ENCODE data around the gene PIH1D1. TPM values are rescaled to one million over a fixed set of nuclear protein-coding genes. Genes with fewer than 3 reads are reported as not detected.

PIH1D1 gene
- total RNA-seq, 1 donor from 2014 or later, result 84.5 TPM

DNA sequence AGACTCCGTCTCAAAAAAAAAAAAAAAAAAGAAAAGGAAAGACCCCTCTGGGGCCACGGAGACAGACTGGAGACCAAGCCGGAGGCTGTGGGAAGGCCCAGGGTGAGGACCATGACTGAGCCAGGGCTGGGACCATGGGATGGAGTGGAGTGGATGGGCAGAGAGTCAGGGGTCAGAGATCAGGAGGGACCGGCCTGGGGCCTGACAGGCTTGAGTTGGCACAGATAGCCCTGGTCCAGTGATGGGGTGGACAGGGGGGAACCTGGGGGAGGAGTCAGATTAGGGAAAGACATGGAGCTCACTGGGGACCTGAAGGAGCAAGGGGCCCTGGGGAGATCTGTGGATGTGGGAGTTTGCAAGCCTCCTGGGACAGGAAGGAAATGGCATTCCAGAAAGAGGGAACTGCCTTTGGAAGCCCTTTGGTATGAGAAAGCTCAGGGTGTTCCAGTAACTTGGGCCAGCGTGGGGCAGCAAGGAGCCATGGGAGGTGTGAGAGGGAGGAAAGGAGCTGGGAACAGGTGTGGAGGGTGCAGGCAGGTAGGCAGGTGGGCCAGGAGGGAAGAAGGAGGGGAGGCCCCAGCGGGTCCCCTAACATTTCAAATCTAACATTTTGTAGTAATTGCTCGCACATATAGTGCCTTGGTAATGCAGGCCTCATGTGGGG is 29.5 kb upstream of the PIH1D1 start:
- Mint-ChIP-seq H3K27me3 (ENCODE audit: unreplicated experiment) (no peaks in the 10 kb centered on the region), H3K27ac (ENCODE audit: unreplicated experiment) (no peak overlapping the region), H3K9me3 (ENCODE audit: unreplicated experiment) (no peaks in the 10 kb centered on the region), H3K4me1 (ENCODE audit: unreplicated experiment) (peaks cover 5% of the 10 kb centered on the region), H3K4me3 (ENCODE audit: unreplicated experiment) (no peak overlapping the region), H3K36me3 (ENCODE audit: unreplicated experiment) (peaks cover 5% of the 10 kb centered on the region)
- no peak for DNase-seq (ENCODE audit: extremely low spot score, unreplicated experiment)
- TF ChIP-seq, protein P1, sequence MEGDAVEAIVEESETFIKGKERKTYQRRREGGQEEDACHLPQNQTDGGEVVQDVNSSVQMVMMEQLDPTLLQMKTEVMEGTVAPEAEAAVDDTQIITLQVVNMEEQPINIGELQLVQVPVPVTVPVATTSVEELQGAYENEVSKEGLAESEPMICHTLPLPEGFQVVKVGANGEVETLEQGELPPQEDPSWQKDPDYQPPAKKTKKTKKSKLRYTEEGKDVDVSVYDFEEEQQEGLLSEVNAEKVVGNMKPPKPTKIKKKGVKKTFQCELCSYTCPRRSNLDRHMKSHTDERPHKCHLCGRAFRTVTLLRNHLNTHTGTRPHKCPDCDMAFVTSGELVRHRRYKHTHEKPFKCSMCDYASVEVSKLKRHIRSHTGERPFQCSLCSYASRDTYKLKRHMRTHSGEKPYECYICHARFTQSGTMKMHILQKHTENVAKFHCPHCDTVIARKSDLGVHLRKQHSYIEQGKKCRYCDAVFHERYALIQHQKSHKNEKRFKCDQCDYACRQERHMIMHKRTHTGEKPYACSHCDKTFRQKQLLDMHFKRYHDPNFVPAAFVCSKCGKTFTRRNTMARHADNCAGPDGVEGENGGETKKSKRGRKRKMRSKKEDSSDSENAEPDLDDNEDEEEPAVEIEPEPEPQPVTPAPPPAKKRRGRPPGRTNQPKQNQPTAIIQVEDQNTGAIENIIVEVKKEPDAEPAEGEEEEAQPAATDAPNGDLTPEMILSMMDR (IDR thresholded peaks at IDR 0.05), result no peak

DNA sequence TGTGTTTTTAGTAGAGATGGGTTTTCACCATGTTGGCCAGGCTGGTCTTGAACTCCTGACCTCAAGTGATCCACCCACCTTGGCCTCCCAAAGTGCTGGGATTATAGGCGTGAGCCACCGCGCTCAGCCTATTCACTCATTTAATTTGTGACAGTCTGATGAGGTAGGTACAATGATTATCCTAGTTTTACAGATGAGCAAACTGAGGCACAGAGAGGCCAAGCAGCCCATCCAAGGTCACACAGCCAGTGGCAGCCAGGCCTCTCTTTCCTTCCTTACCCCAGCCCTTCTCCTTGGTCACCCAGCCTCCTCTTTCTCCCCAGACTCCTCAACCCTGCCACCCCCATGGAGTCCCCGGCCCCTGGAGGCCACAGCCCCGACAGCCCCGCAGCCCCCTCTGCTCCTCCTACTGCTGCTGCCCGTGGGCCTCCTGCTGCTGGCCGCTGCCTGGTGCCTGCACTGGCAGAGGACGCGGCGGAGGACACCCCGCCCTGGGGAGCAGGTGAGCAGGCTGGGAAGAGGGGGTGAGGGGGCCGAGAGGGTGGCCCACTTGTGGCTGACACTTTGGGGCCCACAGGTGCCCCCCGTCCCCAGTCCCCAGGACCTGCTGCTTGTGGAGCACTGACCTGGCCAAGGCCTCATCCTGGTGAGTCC is 28.5 kb upstream of the PIH1D1 start:
- H3K9me3 Mint-ChIP-seq (ENCODE audit: unreplicated experiment), result no peaks in the 10 kb centered on the region
- no peaks in the 10 kb centered on the region for H3K27me3 Mint-ChIP-seq (ENCODE audit: unreplicated experiment)
- H3K4me1 Mint-ChIP-seq (ENCODE audit: unreplicated experiment), result peaks cover 9% of the 10 kb centered on the region
- no peak overlapping the region for H3K27ac Mint-ChIP-seq (ENCODE audit: unreplicated experiment)
- TF ChIP-seq, protein P1 (IDR thresholded peaks at IDR 0.05), result no peak
- peaks cover 5% of the 10 kb centered on the region for H3K36me3 Mint-ChIP-seq (ENCODE audit: unreplicated experiment)
- no peak overlapping the region for H3K4me3 Mint-ChIP-seq (ENCODE audit: unreplicated experiment)
- no peak for DNase-seq (ENCODE audit: extremely low spot score, unreplicated experiment)

DNA sequence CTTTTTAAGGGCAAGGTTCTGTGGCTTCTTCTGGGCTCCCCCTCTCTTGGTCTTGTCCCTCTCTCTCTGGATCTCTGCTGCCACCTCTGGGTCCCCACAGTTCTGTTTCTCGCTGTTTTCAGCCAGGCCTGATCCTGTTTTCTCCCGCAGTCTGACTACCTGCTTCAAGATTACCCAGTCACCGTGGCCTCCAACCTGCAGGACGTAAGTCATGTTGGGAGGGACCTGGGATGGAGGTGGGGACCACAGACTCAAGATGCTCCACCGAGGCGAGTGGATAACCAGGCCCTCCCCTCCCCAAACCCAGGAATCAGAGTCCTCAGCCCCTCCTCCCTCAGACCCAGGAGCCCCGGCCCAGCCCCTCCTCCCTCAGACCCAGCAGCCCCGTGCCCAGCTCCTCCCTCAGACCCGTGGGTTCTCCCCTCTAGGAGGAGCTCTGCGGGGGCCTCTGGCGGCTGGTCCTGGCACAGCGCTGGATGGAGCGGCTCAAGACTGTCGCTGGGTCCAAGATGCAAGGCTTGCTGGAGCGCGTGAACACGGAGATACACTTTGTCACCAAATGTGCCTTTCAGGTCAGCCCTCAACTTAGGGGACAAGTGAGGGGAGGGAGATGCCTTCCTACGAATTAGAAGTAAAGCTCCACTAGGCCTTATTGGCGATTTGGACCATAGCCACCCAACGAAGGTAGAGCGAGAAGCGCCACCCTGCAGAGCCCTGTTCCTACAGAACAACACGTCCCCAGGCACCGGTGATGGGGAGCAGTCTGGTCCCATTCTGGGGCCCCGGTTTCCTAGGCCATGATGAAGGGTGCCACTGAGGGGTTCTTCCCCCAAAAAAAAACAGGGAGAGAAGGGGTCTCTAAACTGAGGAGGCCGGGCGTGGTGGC is 24.6 kb upstream of the PIH1D1 start:
- TF ChIP-seq, protein P1 (IDR thresholded peaks at IDR 0.05), result peak; percentile 64
- no peak overlapping the region for H3K27ac Mint-ChIP-seq (ENCODE audit: unreplicated experiment)
- H3K9me3 Mint-ChIP-seq (ENCODE audit: unreplicated experiment), result no peaks in the 10 kb centered on the region
- H3K36me3 Mint-ChIP-seq (ENCODE audit: unreplicated experiment), result peaks cover 5% of the 10 kb centered on the region
- DNase-seq (ENCODE audit: extremely low spot score, unreplicated experiment), result no peak
- peaks cover 21% of the 10 kb centered on the region for H3K4me1 Mint-ChIP-seq (ENCODE audit: unreplicated experiment)
- H3K4me3 Mint-ChIP-seq (ENCODE audit: unreplicated experiment), result peak overlapping the region; percentile 14
- H3K27me3 Mint-ChIP-seq (ENCODE audit: unreplicated experiment), result no peaks in the 10 kb centered on the region

DNA sequence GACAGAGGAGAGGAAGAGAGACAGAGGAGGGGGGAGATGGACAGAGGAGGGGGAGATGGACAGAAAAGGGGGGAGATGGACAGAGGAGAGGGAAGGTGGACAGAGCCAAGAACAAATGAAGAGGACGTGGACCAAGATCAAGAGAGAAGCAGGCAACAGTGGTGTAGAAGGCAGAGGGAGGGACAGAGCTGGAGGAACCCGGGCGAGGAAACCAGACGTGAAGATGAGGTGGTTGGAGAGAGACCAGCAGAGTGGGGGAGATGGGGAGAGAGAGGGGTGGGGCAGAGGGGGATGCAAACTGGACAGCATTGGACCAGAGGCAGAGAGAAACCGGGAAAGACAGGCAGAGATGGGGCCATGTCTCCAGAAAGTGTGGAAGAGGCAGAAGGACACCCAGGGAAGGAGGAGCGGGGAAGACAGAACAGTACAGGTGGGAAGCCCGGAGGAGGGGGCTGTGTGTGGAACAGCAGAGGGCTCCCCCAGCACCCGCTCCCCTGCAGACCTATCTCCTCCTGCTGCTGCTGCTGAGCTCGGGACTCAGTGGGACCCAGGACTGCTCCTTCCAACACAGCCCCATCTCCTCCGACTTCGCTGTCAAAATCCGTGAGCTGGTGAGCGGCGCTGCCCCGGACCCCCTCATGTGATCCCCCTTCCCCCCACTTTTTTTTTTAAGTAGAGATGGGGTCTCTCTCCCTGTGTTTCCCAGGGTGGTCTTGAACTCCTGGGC is 23.7 kb upstream of the PIH1D1 start:
- no peaks in the 10 kb centered on the region for H3K27me3 Mint-ChIP-seq (ENCODE audit: unreplicated experiment)
- TF ChIP-seq, protein P1 (IDR thresholded peaks at IDR 0.05), result no peak
- peak overlapping the region; percentile 6 for H3K27ac Mint-ChIP-seq (ENCODE audit: unreplicated experiment)
- peaks cover 21% of the 10 kb centered on the region for H3K4me1 Mint-ChIP-seq (ENCODE audit: unreplicated experiment)
- H3K36me3 Mint-ChIP-seq (ENCODE audit: unreplicated experiment), result peaks cover 5% of the 10 kb centered on the region
- no peak for DNase-seq (ENCODE audit: extremely low spot score, unreplicated experiment)
- no peaks in the 10 kb centered on the region for H3K9me3 Mint-ChIP-seq (ENCODE audit: unreplicated experiment)
- peak overlapping the region; percentile 80 for H3K4me3 Mint-ChIP-seq (ENCODE audit: unreplicated experiment)
